Body of pancreas (tissue), 4 donors: ENCODE results near the gene MADCAM1. TPM values are rescaled to one million over a fixed set of nuclear protein-coding genes. Genes with fewer than 3 reads are reported as not detected.

Source experiments
- ATAC-seq: fragments of 150-250 bp; one replicate; pipeline ENCODE4 v1.9.1; 2016
- DNase-seq, 4 donors: peaks; one replicate each; pipeline ENCODE4 v3.0.0-alpha.2; 2019
- H3K27ac ChIP-seq, 4 donors: fragments of 200-600 bp; sonication (generic); 1 replicate in 3 of 4; 2 replicates in 1 of 4; pipeline versions ENCODE4 v1.5.1 to v1.6.1; 2016 to 2019; ENCODE audit warnings: mild to moderate bottlenecking in 1 of 4, mixed read lengths in 1 of 4, moderate library complexity in 1 of 4
- H3K27me3 ChIP-seq, 2 donors: fragments of 200-600 bp; sonication (generic); one replicate each; pipeline ENCODE4 v1.6.0; 2016; ENCODE audit warnings: mild to moderate bottlenecking in 1 of 2
- H3K36me3 ChIP-seq, 2 donors: fragments of 200-600 bp; sonication (generic); replicated peaks in 1 of 2; 2 replicates each; pipeline ENCODE4 v1.5.1; 2016; ENCODE audit warnings: low read depth in 2 of 2; ENCODE audit not compliant: insufficient read depth in 1 of 2
- H3K4me1 ChIP-seq: fragments of 200-600 bp; sonication (generic); one replicate; pipeline ENCODE4 v1.6.0; 2016
- H3K4me3 ChIP-seq, 2 donors: fragments of 200-600 bp; sonication (generic); 1 replicate in 1 of 2; 2 replicates in 1 of 2; pipeline ENCODE4 v1.5.1; 2016 to 2019
- H3K9me3 ChIP-seq, 3 donors: fragments of 200-600 bp; sonication (generic); 1 replicate in 2 of 3; 2 replicates in 1 of 3; pipeline ENCODE4 v1.5.1; 2016
- CTCF ChIP-seq, 7 experiments: fragments of 450-650 bp in 4 of 7; fragments of 200-600 bp in 3 of 7; sonication (generic) in 3 of 7; IDR thresholded peaks; one replicate each; pipeline ENCODE4 v1.5.1; 2016 to 2019; ENCODE audit warnings: antibody characterized with exemption in 7 of 7
- POLR2A ChIP-seq, 3 donors: fragments of 450-650 bp; IDR thresholded peaks; one replicate each; pipeline ENCODE4 v1.6.1; 2016; ENCODE audit warnings: antibody characterized with exemption in 3 of 3, mild to moderate bottlenecking in 2 of 3
- WGBS, 2 donors: methylation state at CpG; one replicate each; pipeline ENCODE4 v1.1.5; 2017; 5-methylcytosine and 5-hydroxymethylcytosine counted together
- intact Hi-C: fragments of 100-400 bp; cut with DNase I; formaldehyde crosslinking; loops from one replicate; pipeline ENCODE4 v1.15.1; 2023
- total RNA-seq, 2 donors: library from RNA; depleted of rRNA; stranded (reverse); fragments of >200 nt; gene quantifications; one replicate each; pipeline ENCODE4 v1.1.0, GENCODE V29; 2016

The MADCAM1 gene
- total RNA-seq, 2 donors from 2014 or later, result 3.6 TPM; not detected in 1

GRCh38 chr19:465056-465816 is 31.1 kb upstream of the MADCAM1 start:
- H3K27me3 ChIP-seq, result no peaks in the 10 kb centered on the region
- H3K4me1 ChIP-seq, result peaks cover 4% of the 10 kb centered on the region
- H3K36me3 ChIP-seq, result no peaks in the 10 kb centered on the region
- H3K4me3 ChIP-seq, result no peak overlapping the region
- intact Hi-C loops, result no loop called here
- H3K9me3 ChIP-seq, result no peaks in the 10 kb centered on the region
- TF ChIP-seq POLR2A (IDR thresholded peaks at IDR 0.05), result no peak
- no peak for TF ChIP-seq CTCF (IDR thresholded peaks at IDR 0.05)
- DNase-seq, result no peak
- 83 to 85% methylated on average over 3 of the region's 3 CpGs for WGBS, 2 donors
- no peak overlapping the region for H3K27ac ChIP-seq
- no peak for ATAC-seq

GRCh38 chr19:467554-467953 is 28.7 kb upstream of the MADCAM1 start:
- DNase-seq (no peak), ATAC-seq (no peak)
- Histone ChIP-seq H3K9me3 (no peaks in the 10 kb centered on the region), H3K4me3 (no peak overlapping the region), H3K4me1 (no peaks in the 10 kb centered on the region), H3K27ac (no peak overlapping the region), H3K36me3 (no peaks in the 10 kb centered on the region), H3K27me3 (no peaks in the 10 kb centered on the region)
- no peak for TF ChIP-seq CTCF (IDR thresholded peaks at IDR 0.05)
- no peak for TF ChIP-seq POLR2A (IDR thresholded peaks at IDR 0.05)
- intact Hi-C loops, result no loop called here
- WGBS, 2 donors, result 59 to 63% methylated on average over 4 to 11 of the region's 11 CpGs

GRCh38 chr19:468587-469256 is 27.6 kb upstream of the MADCAM1 start:
- Histone ChIP-seq H3K27ac (no peak overlapping the region), H3K27me3 (no peaks in the 10 kb centered on the region), H3K4me1 (no peaks in the 10 kb centered on the region), H3K36me3 (no peaks in the 10 kb centered on the region), H3K9me3 (no peaks in the 10 kb centered on the region), H3K4me3 (no peak overlapping the region)
- TF ChIP-seq POLR2A (IDR thresholded peaks at IDR 0.05), result no peak
- TF ChIP-seq CTCF (IDR thresholded peaks at IDR 0.05), result no peak
- 60 to 72% methylated on average over 2 to 27 of the region's 27 CpGs for WGBS, 2 donors
- intact Hi-C loops, result no loop called here
- no peak for ATAC-seq
- DNase-seq, result no peak

GRCh38 chr19:469833-470232 is 26.5 kb upstream of the MADCAM1 start:
- Histone ChIP-seq H3K4me1 (no peaks in the 10 kb centered on the region), H3K27me3 (no peaks in the 10 kb centered on the region), H3K4me3 (no peak overlapping the region), H3K9me3 (no peaks in the 10 kb centered on the region), H3K36me3 (no peaks in the 10 kb centered on the region), H3K27ac (no peak overlapping the region)
- intact Hi-C loops, result no loop called here
- ATAC-seq, result no peak
- 75 to 78% methylated on average over 7 of the region's 7 CpGs for WGBS, 2 donors
- DNase-seq, result no peak
- TF ChIP-seq POLR2A (IDR thresholded peaks at IDR 0.05) (no peak), CTCF (IDR thresholded peaks at IDR 0.05) (no peak)
